ENCODE measurements around the gene SLC26A11. TPM values are rescaled to one million over a fixed set of nuclear protein-coding genes. Genes with fewer than 3 reads are reported as not detected.
A peak's percentile ranks its signal among the peaks of the same experiment; 100 is the strongest.

SLC26A11 gene
- total and polyA plus RNA-seq, 4 experiments from 2014 or later, result 6.3 to 126 (median 66.0) TPM

DNA sequence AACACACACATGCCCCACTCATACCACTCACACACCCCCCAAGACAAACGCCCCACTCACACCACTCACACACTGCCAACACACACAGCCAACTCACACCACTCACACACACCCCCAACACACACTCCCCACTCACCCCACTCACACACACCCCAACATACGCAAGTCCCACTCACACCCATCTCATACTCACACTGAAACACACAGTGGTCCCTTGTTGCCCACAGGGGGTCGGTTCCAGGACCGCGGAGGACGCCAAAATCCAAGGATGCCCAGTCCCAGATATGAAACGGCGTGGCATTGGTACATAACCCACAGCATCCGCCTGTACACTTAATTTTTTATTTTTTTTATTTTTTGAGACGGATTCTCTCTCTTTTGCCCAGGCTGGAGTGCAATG is 61.3 kb downstream of the SLC26A11 start:
- peaks cover 7 to 28% (median 19%) of the 10 kb centered on the region in 4 donors for H3K4me1 Mint-ChIP-seq
- Histone ChIP-seq H3K27me3 (ENCODE audit: insufficient read depth, low read length) (no peaks in the 10 kb centered on the region), H3K4me3 (ENCODE audit: low read length in 2 of 2) (no peak overlapping the region), H3K27ac (ENCODE audit: low read depth, low read length) (no peak overlapping the region), H3K36me3 (ENCODE audit: insufficient read depth, low read length) (peaks cover 30% of the 10 kb centered on the region), H3K9me3 (ENCODE audit: control insufficient read depth in 1 of 2, low read length in 2 of 2) (no peaks in the 10 kb centered on the region), H3K4me1 (ENCODE audit: insufficient read depth, low read length) (peaks cover 5% of the 10 kb centered on the region)
- intact Hi-C loops (cut with micrococcal nuclease), result no loop called here
- POLR2A ChIA-PET (ENCODE audit: partially characterized antibody), result no interaction called here
- H3K4me3 Mint-ChIP-seq, result no peak overlapping the region
- CTCF ChIA-PET (ENCODE audit: partially characterized antibody), result interaction anchor here (1.2 kb wide), 1 partner anchor 43 kb away, joined by 4 read pairs; no protein-coding TSS in a partner anchor
- H3K27ac Mint-ChIP-seq, result peak overlapping the region in 3 of 7 donors; percentile 19 to 78 (median 35)
- DNase-seq, result no peak
- no peaks in the 10 kb centered on the region for H3K27me3 Mint-ChIP-seq
- peaks cover 4 to 45% of the 10 kb centered on the region in 2 donors for H3K36me3 Mint-ChIP-seq
- no peaks in the 10 kb centered on the region for H3K9me3 Mint-ChIP-seq

DNA sequence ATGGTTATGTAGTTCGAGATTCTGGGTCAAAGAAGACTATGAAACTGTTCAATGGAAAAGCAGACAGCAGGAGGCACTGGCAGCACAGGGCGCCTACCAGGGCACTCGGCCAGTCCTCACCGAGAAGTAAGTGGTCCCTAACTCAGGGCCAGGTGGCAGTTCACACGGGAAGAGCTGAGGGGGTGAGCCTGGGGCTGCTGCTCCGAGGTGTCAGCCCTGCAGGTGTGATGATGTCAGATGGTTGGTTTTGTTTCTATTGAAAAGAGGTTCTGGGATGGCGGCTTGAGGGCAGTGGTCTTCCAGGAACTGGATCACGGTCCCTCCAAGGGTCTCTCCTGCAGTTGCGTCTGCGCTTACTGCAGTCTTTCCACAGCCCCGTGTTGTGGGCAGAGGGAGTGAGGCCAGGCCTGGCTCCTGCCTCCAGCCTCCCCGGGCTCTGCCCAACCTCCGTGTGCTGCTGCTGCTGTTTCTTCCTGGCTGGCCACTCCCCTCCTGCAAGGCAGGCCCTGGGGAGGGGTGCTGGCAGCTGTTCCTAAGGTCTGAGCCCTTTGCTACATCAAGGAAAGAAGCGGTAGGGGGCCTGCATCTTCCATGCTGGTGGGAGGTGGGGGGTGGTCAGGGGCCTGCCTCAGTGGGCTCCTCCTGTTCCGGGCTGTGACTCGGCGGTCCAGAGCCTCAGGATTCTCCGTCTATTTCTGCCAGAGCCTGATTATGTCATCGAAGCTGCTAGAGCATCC is 63.1 kb downstream of the SLC26A11 start:
- intact Hi-C loops (cut with micrococcal nuclease), result no loop called here
- Mint-ChIP-seq H3K9me3 (no peaks in the 10 kb centered on the region), H3K36me3 (peaks cover 8 to 42% of the 10 kb centered on the region in 2 donors), H3K27ac (peak overlapping the region in 2 of 7 donors; percentile 63 to 66), H3K4me1 (peaks cover 9 to 18% (median 15%) of the 10 kb centered on the region in 4 donors), H3K4me3 (no peak overlapping the region), H3K27me3 (no peaks in the 10 kb centered on the region)
- peaks cover 44% of the 10 kb centered on the region for H3K36me3 ChIP-seq (ENCODE audit: insufficient read depth, low read length)
- no peak overlapping the region for H3K27ac ChIP-seq (ENCODE audit: low read depth, low read length)
- peaks cover 5% of the 10 kb centered on the region for H3K4me1 ChIP-seq (ENCODE audit: insufficient read depth, low read length)
- ChIA-PET CTCF (ENCODE audit: partially characterized antibody) (interaction anchor here (1.1 kb wide), 1 partner anchor 17 kb away, joined by 3 read pairs; no protein-coding TSS in a partner anchor), POLR2A (ENCODE audit: partially characterized antibody) (no interaction called here)
- DNase-seq, result no peak
- no peak overlapping the region for H3K4me3 ChIP-seq (ENCODE audit: low read length in 2 of 2)
- H3K9me3 ChIP-seq (ENCODE audit: control insufficient read depth in 1 of 2, low read length in 2 of 2), result no peaks in the 10 kb centered on the region
- no peaks in the 10 kb centered on the region for H3K27me3 ChIP-seq (ENCODE audit: insufficient read depth, low read length)

DNA sequence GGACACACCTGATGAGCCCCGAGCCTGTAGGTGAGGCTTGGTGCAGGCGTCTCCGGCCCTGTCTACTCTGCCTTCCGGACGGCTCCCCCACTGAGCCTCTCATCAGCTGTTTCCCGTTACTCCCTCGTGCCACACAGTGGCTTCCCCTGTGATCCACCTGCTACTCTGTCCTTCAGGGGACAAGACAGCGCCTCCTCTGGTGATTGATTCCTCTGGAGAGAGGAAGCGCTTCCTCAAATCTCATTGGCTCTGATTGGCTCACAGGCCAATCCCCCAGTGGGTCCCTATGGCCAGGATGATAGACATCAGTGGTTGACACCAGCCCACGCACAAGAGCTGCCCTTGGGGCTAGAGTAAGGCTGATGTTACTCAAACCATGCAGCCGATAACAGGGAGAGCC is 64.4 kb downstream of the SLC26A11 start:
- ChIA-PET POLR2A (ENCODE audit: partially characterized antibody) (interaction anchor here (0.7 to 2.3 kb wide), 3 partner anchors 19 to 65 kb away, joined by 4 to 9 read pairs (median 6); partner anchors contain the start of gene RNF213), CTCF (ENCODE audit: partially characterized antibody) (interaction anchor here (1.1 to 1.2 kb wide), 3 partner anchors 16 to 89 kb away, joined by 3 to 5 read pairs (median 3); no protein-coding TSS in a partner anchor)
- Mint-ChIP-seq H3K27ac (peak overlapping the region in 4 of 7 donors; percentile 31 to 84 (median 62)), H3K36me3 (peaks cover 19 to 46% of the 10 kb centered on the region in 2 donors), H3K4me1 (peaks cover 9 to 14% (median 12%) of the 10 kb centered on the region in 4 donors), H3K4me3 (peak overlapping the region in 1 of 8 donors; percentile 43), H3K9me3 (no peaks in the 10 kb centered on the region), H3K27me3 (no peaks in the 10 kb centered on the region)
- H3K4me1 ChIP-seq (ENCODE audit: insufficient read depth, low read length), result no peaks in the 10 kb centered on the region
- H3K27me3 ChIP-seq (ENCODE audit: insufficient read depth, low read length), result no peaks in the 10 kb centered on the region
- no peak overlapping the region for H3K4me3 ChIP-seq (ENCODE audit: low read length in 2 of 2)
- intact Hi-C loops (cut with micrococcal nuclease), result no loop called here
- no peaks in the 10 kb centered on the region for H3K9me3 ChIP-seq (ENCODE audit: control insufficient read depth in 1 of 2, low read length in 2 of 2)
- DNase-seq, result no peak
- no peak overlapping the region for H3K27ac ChIP-seq (ENCODE audit: low read depth, low read length)
- H3K36me3 ChIP-seq (ENCODE audit: insufficient read depth, low read length), result peaks cover 48% of the 10 kb centered on the region

DNA sequence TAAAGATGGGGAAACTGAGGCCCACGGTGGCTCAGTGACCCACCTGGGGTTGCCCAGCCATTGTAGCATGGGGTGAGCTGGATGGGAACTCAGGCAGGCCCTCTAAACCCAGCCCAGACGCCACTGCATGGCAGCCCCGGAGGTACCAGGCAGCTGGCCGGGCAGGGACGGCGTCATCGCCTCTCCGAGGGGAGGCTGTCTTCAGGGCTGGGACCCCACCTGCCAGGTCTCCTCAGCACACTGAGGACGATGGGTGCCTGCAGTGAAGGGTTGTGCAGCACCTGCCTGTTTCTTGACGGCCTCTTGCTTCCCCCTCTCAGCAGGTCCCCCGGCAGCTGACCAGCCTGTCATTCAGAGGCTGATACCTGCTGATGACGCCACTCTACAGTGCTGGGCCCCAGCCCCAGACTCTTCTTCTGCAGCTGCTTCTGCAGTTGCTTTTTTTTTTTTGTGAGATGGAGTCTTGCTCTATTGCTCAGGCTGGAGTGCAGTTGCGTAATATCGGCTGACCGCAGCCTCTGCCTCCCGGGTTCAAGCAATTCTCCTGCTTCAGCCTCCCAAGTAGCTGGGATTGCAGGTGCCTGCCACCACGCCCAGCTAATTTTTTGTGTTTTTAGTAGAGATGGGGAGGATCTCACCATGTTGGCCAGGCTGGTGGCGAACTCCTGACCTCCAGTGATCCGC is 65.2 kb downstream of the SLC26A11 start:
- ChIA-PET CTCF (ENCODE audit: partially characterized antibody) (interaction anchor here (1.2 kb wide), 1 partner anchor 90 kb away, joined by 3 read pairs; no protein-coding TSS in a partner anchor), POLR2A (ENCODE audit: partially characterized antibody) (interaction anchor here (0.6 to 2.3 kb wide), 3 partner anchors 19 to 24 kb away, joined by 4 to 9 read pairs (median 6); partner anchors contain the start of gene RNF213)
- Histone ChIP-seq H3K36me3 (ENCODE audit: insufficient read depth, low read length) (peaks cover 55% of the 10 kb centered on the region), H3K4me3 (ENCODE audit: low read length in 2 of 2) (no peak overlapping the region), H3K4me1 (ENCODE audit: insufficient read depth, low read length) (no peaks in the 10 kb centered on the region), H3K9me3 (ENCODE audit: control insufficient read depth in 1 of 2, low read length in 2 of 2) (no peaks in the 10 kb centered on the region), H3K27me3 (ENCODE audit: insufficient read depth, low read length) (no peaks in the 10 kb centered on the region), H3K27ac (ENCODE audit: low read depth, low read length) (no peak overlapping the region)
- peaks cover 8 to 11% (median 9%) of the 10 kb centered on the region in 4 donors for H3K4me1 Mint-ChIP-seq
- peak overlapping the region in 1 of 7 donors; percentile 74 for H3K27ac Mint-ChIP-seq
- no peaks in the 10 kb centered on the region for H3K27me3 Mint-ChIP-seq
- H3K36me3 Mint-ChIP-seq, result peaks cover 24 to 45% of the 10 kb centered on the region in 2 donors
- no peak overlapping the region for H3K4me3 Mint-ChIP-seq
- H3K9me3 Mint-ChIP-seq, result no peaks in the 10 kb centered on the region
- intact Hi-C loops (cut with micrococcal nuclease), result no loop called here
- no peak for DNase-seq

DNA sequence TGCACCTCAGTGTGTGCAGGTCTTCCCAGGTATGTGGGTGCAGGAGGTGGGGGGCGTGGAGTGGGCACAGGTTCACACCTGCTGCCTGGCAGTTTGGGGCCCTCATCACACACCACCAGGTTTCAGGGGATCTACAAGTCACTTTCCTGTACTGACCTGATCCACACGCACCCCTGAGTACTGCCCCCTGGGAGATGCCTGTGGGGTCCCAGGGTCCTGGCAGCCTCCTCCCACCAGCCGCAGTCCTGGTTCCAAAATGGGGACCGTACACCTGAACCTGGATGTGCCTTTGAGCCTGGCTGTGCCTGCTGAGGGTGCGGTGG is 66.4 kb downstream of the SLC26A11 start:
- Mint-ChIP-seq H3K27ac (peak overlapping the region in 1 of 7 donors; percentile 35), H3K4me1 (peaks cover 5 to 11% (median 8%) of the 10 kb centered on the region in 4 donors), H3K36me3 (peaks cover 32 to 47% of the 10 kb centered on the region in 2 donors), H3K27me3 (no peaks in the 10 kb centered on the region), H3K9me3 (no peaks in the 10 kb centered on the region), H3K4me3 (no peak overlapping the region)
- Histone ChIP-seq H3K4me3 (ENCODE audit: low read length in 2 of 2) (no peak overlapping the region), H3K9me3 (ENCODE audit: control insufficient read depth in 1 of 2, low read length in 2 of 2) (no peaks in the 10 kb centered on the region), H3K27ac (ENCODE audit: low read depth, low read length) (no peak overlapping the region), H3K36me3 (ENCODE audit: insufficient read depth, low read length) (peaks cover 55% of the 10 kb centered on the region), H3K27me3 (ENCODE audit: insufficient read depth, low read length) (no peaks in the 10 kb centered on the region), H3K4me1 (ENCODE audit: insufficient read depth, low read length) (no peaks in the 10 kb centered on the region)
- POLR2A ChIA-PET (ENCODE audit: partially characterized antibody), result interaction anchor here (0.7 to 6.8 kb wide), 5 partner anchors 9 to 26 kb away, joined by 3 to 30 read pairs (median 3); partner anchors contain the start of gene RNF213
- no peak for DNase-seq
- CTCF ChIA-PET (ENCODE audit: partially characterized antibody), result no interaction called here
- intact Hi-C loops (cut with micrococcal nuclease), result no loop called here

DNA sequence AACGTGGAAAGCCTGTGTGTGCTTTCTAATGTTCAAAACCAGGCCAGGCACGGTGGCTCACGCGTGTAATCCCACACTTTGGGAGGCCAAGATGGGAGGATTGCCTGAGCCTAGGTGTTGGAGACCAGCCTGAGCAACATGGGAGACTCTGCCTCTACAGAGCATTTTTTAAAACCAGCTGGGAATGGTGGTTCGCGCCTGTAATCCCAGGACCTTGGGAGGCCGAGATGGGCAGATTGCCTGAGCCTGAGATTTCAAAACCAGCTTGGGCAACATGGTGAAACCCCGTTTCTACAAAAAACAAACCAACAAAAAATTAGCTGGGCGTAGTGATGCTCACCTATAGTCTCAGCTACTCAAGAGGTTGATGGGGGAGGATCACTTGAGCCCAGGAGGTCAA is 66.8 kb downstream of the SLC26A11 start:
- ChIA-PET POLR2A (ENCODE audit: partially characterized antibody) (interaction anchor here (0.7 to 6.8 kb wide), 6 partner anchors 8 to 26 kb away, joined by 3 to 30 read pairs (median 3); partner anchors contain the start of gene RNF213), CTCF (ENCODE audit: partially characterized antibody) (no interaction called here)
- Histone ChIP-seq H3K4me1 (ENCODE audit: insufficient read depth, low read length) (no peaks in the 10 kb centered on the region), H3K9me3 (ENCODE audit: control insufficient read depth in 1 of 2, low read length in 2 of 2) (no peaks in the 10 kb centered on the region), H3K36me3 (ENCODE audit: insufficient read depth, low read length) (peaks cover 59% of the 10 kb centered on the region), H3K4me3 (ENCODE audit: low read length in 2 of 2) (no peak overlapping the region), H3K27ac (ENCODE audit: low read depth, low read length) (no peak overlapping the region), H3K27me3 (ENCODE audit: insufficient read depth, low read length) (no peaks in the 10 kb centered on the region)
- intact Hi-C loops (cut with micrococcal nuclease), result no loop called here
- peak overlapping the region in 4 of 7 donors; percentile 35 to 60 (median 38) for H3K27ac Mint-ChIP-seq
- H3K4me1 Mint-ChIP-seq, result peaks cover 5 to 11% (median 8%) of the 10 kb centered on the region in 4 donors
- no peak for DNase-seq
- no peaks in the 10 kb centered on the region for H3K9me3 Mint-ChIP-seq
- H3K27me3 Mint-ChIP-seq, result no peaks in the 10 kb centered on the region
- no peak overlapping the region for H3K4me3 Mint-ChIP-seq
- H3K36me3 Mint-ChIP-seq, result peaks cover 34 to 48% of the 10 kb centered on the region in 2 donors

Data from CD4-positive, alpha-beta memory T cell (primary cell).